ENCODE results near the gene SAMMSON.

Gene SAMMSON

GRCh38 chr3:69997631-69998307 lies 1.8 kb upstream of the SAMMSON start:
- Mint-ChIP-seq H3K36me3 (no peaks in the 10 kb centered on the region), H3K4me1 (no peaks in the 10 kb centered on the region), H3K4me3 (no peak overlapping the region), H3K9me3 (peaks cover 5% of the 10 kb centered on the region), H3K27me3 (peaks cover 2% of the 10 kb centered on the region), H3K27ac (no peak overlapping the region)

- Mint-ChIP-seq H3K27me3 (peaks cover 2% of the 10 kb centered on the region), H3K27ac (peak overlapping the region; percentile 5), H3K4me3 (no peak overlapping the region), H3K9me3 (peaks cover 5% of the 10 kb centered on the region), H3K4me1 (no peaks in the 10 kb centered on the region), H3K36me3 (no peaks in the 10 kb centered on the region)
These were observed 784 bp upstream of the SAMMSON start for GRCh38 chr3:69998759-69999139.

- Mint-ChIP-seq H3K9me3 (peaks cover 5% of the 10 kb centered on the region), H3K27ac (no peak overlapping the region), H3K4me3 (no peak overlapping the region), H3K4me1 (no peaks in the 10 kb centered on the region), H3K36me3 (no peaks in the 10 kb centered on the region), H3K27me3 (peaks cover 2% of the 10 kb centered on the region)
These were observed 486 bp downstream of the SAMMSON start for GRCh38 chr3:70000028-70000410.

GRCh38 chr3:70000563-70001081 lies 1.1 kb downstream of the SAMMSON start:
- no peaks in the 10 kb centered on the region for H3K36me3 Mint-ChIP-seq
- no peak overlapping the region for H3K27ac Mint-ChIP-seq
- no peaks in the 10 kb centered on the region for H3K4me1 Mint-ChIP-seq
- H3K4me3 Mint-ChIP-seq = no peak overlapping the region
- peaks cover 5% of the 10 kb centered on the region for H3K9me3 Mint-ChIP-seq
- H3K27me3 Mint-ChIP-seq = peaks cover 2% of the 10 kb centered on the region

GRCh38 chr3:70003119-70003518 lies 3.6 kb downstream of the SAMMSON start:
- H3K4me1 Mint-ChIP-seq = no peaks in the 10 kb centered on the region
- H3K27ac Mint-ChIP-seq = no peak overlapping the region
- peaks cover 5% of the 10 kb centered on the region for H3K9me3 Mint-ChIP-seq
- H3K36me3 Mint-ChIP-seq = no peaks in the 10 kb centered on the region
- no peak overlapping the region for H3K4me3 Mint-ChIP-seq
- H3K27me3 Mint-ChIP-seq = peaks cover 2% of the 10 kb centered on the region

GRCh38 chr3:70006089-70006488 lies 6.6 kb downstream of the SAMMSON start:
- Mint-ChIP-seq H3K36me3 (no peaks in the 10 kb centered on the region), H3K27ac (no peak overlapping the region), H3K4me1 (no peaks in the 10 kb centered on the region), H3K4me3 (no peak overlapping the region), H3K9me3 (no peaks in the 10 kb centered on the region), H3K27me3 (peaks cover under 1% of the 10 kb centered on the region)

- H3K4me3 Mint-ChIP-seq = no peak overlapping the region
- no peaks in the 10 kb centered on the region for H3K36me3 Mint-ChIP-seq
- no peaks in the 10 kb centered on the region for H3K9me3 Mint-ChIP-seq
- no peak overlapping the region for H3K27ac Mint-ChIP-seq
- H3K4me1 Mint-ChIP-seq = no peaks in the 10 kb centered on the region
- peaks cover 4% of the 10 kb centered on the region for H3K27me3 Mint-ChIP-seq
These were observed 10.8 kb downstream of the SAMMSON start for GRCh38 chr3:70010346-70010745.

- Mint-ChIP-seq H3K9me3 (no peaks in the 10 kb centered on the region), H3K27ac (no peak overlapping the region), H3K36me3 (no peaks in the 10 kb centered on the region), H3K4me1 (no peaks in the 10 kb centered on the region), H3K27me3 (peaks cover 4% of the 10 kb centered on the region), H3K4me3 (no peak overlapping the region)
These were observed 12.0 kb downstream of the SAMMSON start for GRCh38 chr3:70011582-70011981.

GRCh38 chr3:70020906-70021660 lies 21.6 kb downstream of the SAMMSON start:
- H3K4me1 Mint-ChIP-seq = no peaks in the 10 kb centered on the region
- H3K27ac Mint-ChIP-seq = no peak overlapping the region
- H3K4me3 Mint-ChIP-seq = no peak overlapping the region
- H3K36me3 Mint-ChIP-seq = no peaks in the 10 kb centered on the region
- H3K27me3 Mint-ChIP-seq = no peaks in the 10 kb centered on the region
- H3K9me3 Mint-ChIP-seq = no peaks in the 10 kb centered on the region

- Mint-ChIP-seq H3K4me1 (no peaks in the 10 kb centered on the region), H3K4me3 (no peak overlapping the region), H3K36me3 (no peaks in the 10 kb centered on the region), H3K27ac (no peak overlapping the region), H3K27me3 (no peaks in the 10 kb centered on the region), H3K9me3 (no peaks in the 10 kb centered on the region)
These were observed 28.8 kb downstream of the SAMMSON start for GRCh38 chr3:70028361-70028760.

- Mint-ChIP-seq H3K9me3 (no peaks in the 10 kb centered on the region), H3K27ac (no peak overlapping the region), H3K4me1 (no peaks in the 10 kb centered on the region), H3K27me3 (peaks cover 9% of the 10 kb centered on the region), H3K36me3 (no peaks in the 10 kb centered on the region), H3K4me3 (no peak overlapping the region)
These were observed 39.2 kb downstream of the SAMMSON start for GRCh38 chr3:70038693-70039092.

- Mint-ChIP-seq H3K4me3 (no peak overlapping the region), H3K27me3 (peaks cover 9% of the 10 kb centered on the region), H3K9me3 (no peaks in the 10 kb centered on the region), H3K4me1 (no peaks in the 10 kb centered on the region), H3K36me3 (no peaks in the 10 kb centered on the region), H3K27ac (no peak overlapping the region)
These were observed 40.9 kb downstream of the SAMMSON start for GRCh38 chr3:70040386-70040785.

GRCh38 chr3:70042641-70043040 lies 43.1 kb downstream of the SAMMSON start:
- Mint-ChIP-seq H3K4me3 (no peak overlapping the region), H3K27ac (no peak overlapping the region), H3K9me3 (no peaks in the 10 kb centered on the region), H3K27me3 (peaks cover 7% of the 10 kb centered on the region), H3K36me3 (no peaks in the 10 kb centered on the region), H3K4me1 (no peaks in the 10 kb centered on the region)

GRCh38 chr3:70049761-70050160 lies 50.2 kb downstream of the SAMMSON start:
- no peak overlapping the region for H3K27ac Mint-ChIP-seq
- H3K4me1 Mint-ChIP-seq = no peaks in the 10 kb centered on the region
- H3K9me3 Mint-ChIP-seq = no peaks in the 10 kb centered on the region

GRCh38 chr3:70053293-70053692 lies 53.8 kb downstream of the SAMMSON start:
- Mint-ChIP-seq H3K4me1 (no peaks in the 10 kb centered on the region), H3K36me3 (no peaks in the 10 kb centered on the region), H3K27me3 (peaks cover 14% of the 10 kb centered on the region), H3K9me3 (no peaks in the 10 kb centered on the region), H3K4me3 (no peak overlapping the region), H3K27ac (no peak overlapping the region)

More at GRCh38 chr3:70049761-70050160, 50.2 kb downstream of the SAMMSON start:
- no peaks in the 10 kb centered on the region for H3K36me3 Mint-ChIP-seq
- H3K27me3 Mint-ChIP-seq = peaks cover 14% of the 10 kb centered on the region
- H3K4me3 Mint-ChIP-seq = no peak overlapping the region

- Mint-ChIP-seq H3K27me3 (peaks cover 7% of the 10 kb centered on the region), H3K36me3 (no peaks in the 10 kb centered on the region)
These were observed 56.5 kb downstream of the SAMMSON start for GRCh38 chr3:70056081-70056480.

More at GRCh38 chr3:70056081-70056480, 56.5 kb downstream of the SAMMSON start:
- Mint-ChIP-seq H3K4me1 (no peaks in the 10 kb centered on the region), H3K9me3 (no peaks in the 10 kb centered on the region), H3K4me3 (no peak overlapping the region), H3K27ac (no peak overlapping the region)
